Measurements from ENCODE around the gene PIK3R1. TPM values are rescaled to one million over a fixed set of nuclear protein-coding genes. Genes with fewer than 3 reads are reported as not detected.
"Not testable (repeated sequence)": the region's sequence is repeated elsewhere in the genome, so short reads cannot be mapped to it uniquely, and the experiment has no call there.

PIK3R1 gene
- total RNA-seq, 1 experiment from 2014 or later: 26.0 TPM

- Histone ChIP-seq H3K9me3 (replicated peaks) (no peaks in the 10 kb centered on the region), H3K36me3 (no peaks in the 10 kb centered on the region; the same call in 1 of the 2 replicates), H3K27ac (no peak overlapping the region), H3K4me1 (no peaks in the 10 kb centered on the region), H3K27me3 (no peaks in the 10 kb centered on the region), H3K4me3 (no peak overlapping the region)
- DNase-seq: no peak
These were observed 11.1 kb downstream of the PIK3R1 start for GRCh38 chr5:68226546-68227073.

GRCh38 chr5:68227532-68228160 is 12.1 kb downstream of the PIK3R1 start:
- Histone ChIP-seq H3K4me3 (no peak overlapping the region), H3K9me3 (replicated peaks) (no peaks in the 10 kb centered on the region), H3K27me3 (no peaks in the 10 kb centered on the region), H3K36me3 (no peaks in the 10 kb centered on the region; the same call in 1 of the 2 replicates), H3K27ac (no peak overlapping the region), H3K4me1 (no peaks in the 10 kb centered on the region)
- no peak for DNase-seq

- Histone ChIP-seq H3K4me3 (no peak overlapping the region), H3K9me3 (replicated peaks) (no peaks in the 10 kb centered on the region), H3K27me3 (no peaks in the 10 kb centered on the region), H3K27ac (no peak overlapping the region), H3K36me3 (no peaks in the 10 kb centered on the region; the same call in 1 of the 2 replicates), H3K4me1 (no peaks in the 10 kb centered on the region)
- no peak for DNase-seq
These were observed 13.9 kb downstream of the PIK3R1 start for GRCh38 chr5:68229416-68229815.

- no peak overlapping the region for H3K4me3 ChIP-seq
- no peaks in the 10 kb centered on the region for H3K27me3 ChIP-seq
- H3K27ac ChIP-seq: no peak overlapping the region
- no peaks in the 10 kb centered on the region; the same call in 1 of the 2 replicates for H3K36me3 ChIP-seq
- DNase-seq: no peak
- no peaks in the 10 kb centered on the region for H3K9me3 ChIP-seq (replicated peaks)
- H3K4me1 ChIP-seq: no peaks in the 10 kb centered on the region
These were observed 14.7 kb downstream of the PIK3R1 start for GRCh38 chr5:68230285-68230684.

- H3K4me1 ChIP-seq: no peaks in the 10 kb centered on the region
These were observed 16.0 kb downstream of the PIK3R1 start for GRCh38 chr5:68231414-68232076.

GRCh38 chr5:68232277-68232676 is 16.7 kb downstream of the PIK3R1 start:
- no peak for DNase-seq
- Histone ChIP-seq H3K4me1 (no peaks in the 10 kb centered on the region), H3K27ac (no peak overlapping the region), H3K36me3 (no peaks in the 10 kb centered on the region; the same call in 1 of the 2 replicates), H3K4me3 (no peak overlapping the region), H3K27me3 (no peaks in the 10 kb centered on the region), H3K9me3 (replicated peaks) (no peaks in the 10 kb centered on the region)

More at GRCh38 chr5:68231414-68232076, 16.0 kb downstream of the PIK3R1 start:
- Histone ChIP-seq H3K9me3 (replicated peaks) (no peaks in the 10 kb centered on the region), H3K27me3 (no peaks in the 10 kb centered on the region), H3K36me3 (no peaks in the 10 kb centered on the region; the same call in 1 of the 2 replicates), H3K27ac (no peak overlapping the region), H3K4me3 (no peak overlapping the region)
- no peak for DNase-seq

GRCh38 chr5:68233075-68233474 is 17.5 kb downstream of the PIK3R1 start:
- no peaks in the 10 kb centered on the region for H3K27me3 ChIP-seq
- H3K36me3 ChIP-seq: no peaks in the 10 kb centered on the region; the same call in 1 of the 2 replicates
- no peak overlapping the region for H3K4me3 ChIP-seq
- no peaks in the 10 kb centered on the region for H3K4me1 ChIP-seq
- no peaks in the 10 kb centered on the region for H3K9me3 ChIP-seq (replicated peaks)
- H3K27ac ChIP-seq: no peak overlapping the region
- DNase-seq: no peak

GRCh38 chr5:68235229-68235628 is 19.7 kb downstream of the PIK3R1 start:
- H3K27me3 ChIP-seq; H3K36me3 ChIP-seq; H3K4me1 ChIP-seq; H3K27ac ChIP-seq; DNase-seq; H3K4me3 ChIP-seq; H3K9me3 ChIP-seq (replicated peaks): not testable (repeated sequence)

- DNase-seq: no peak
- H3K4me1 ChIP-seq: no peaks in the 10 kb centered on the region; the same call in 1 of the 2 replicates
These were observed 22.2 kb downstream of the PIK3R1 start for GRCh38 chr5:68237715-68238114.

GRCh38 chr5:68239487-68239886 is 23.9 kb downstream of the PIK3R1 start:
- H3K4me3 ChIP-seq: no peak overlapping the region
- DNase-seq: no peak
- H3K36me3 ChIP-seq: no peaks in the 10 kb centered on the region
- no peaks in the 10 kb centered on the region for H3K27me3 ChIP-seq
- H3K9me3 ChIP-seq (replicated peaks): no peaks in the 10 kb centered on the region
- H3K27ac ChIP-seq: no peak overlapping the region
- no peaks in the 10 kb centered on the region; the same call in 1 of the 2 replicates for H3K4me1 ChIP-seq

More at GRCh38 chr5:68237715-68238114, 22.2 kb downstream of the PIK3R1 start:
- Histone ChIP-seq H3K36me3 (no peaks in the 10 kb centered on the region), H3K9me3 (replicated peaks) (no peaks in the 10 kb centered on the region), H3K27me3 (no peaks in the 10 kb centered on the region), H3K27ac (no peak overlapping the region), H3K4me3 (no peak overlapping the region)

- Histone ChIP-seq H3K9me3 (replicated peaks) (no peaks in the 10 kb centered on the region), H3K36me3 (no peaks in the 10 kb centered on the region), H3K4me1 (no peaks in the 10 kb centered on the region; the same call in none of the 2 replicates), H3K27me3 (no peaks in the 10 kb centered on the region), H3K4me3 (no peak overlapping the region), H3K27ac (no peak overlapping the region)
- DNase-seq: peak in 1 of 2 experiments; percentile 35
These were observed 24.6 kb downstream of the PIK3R1 start for GRCh38 chr5:68240202-68240601.

GRCh38 chr5:68240771-68241170 is 25.2 kb downstream of the PIK3R1 start:
- H3K27me3 ChIP-seq: no peaks in the 10 kb centered on the region
- H3K4me3 ChIP-seq: no peak overlapping the region
- H3K9me3 ChIP-seq (replicated peaks): no peaks in the 10 kb centered on the region
- peaks cover 3% of the 10 kb centered on the region for H3K4me1 ChIP-seq
- H3K36me3 ChIP-seq: no peaks in the 10 kb centered on the region
- no peak overlapping the region for H3K27ac ChIP-seq
- DNase-seq: no peak

GRCh38 chr5:68242743-68243142 is 27.2 kb downstream of the PIK3R1 start:
- Histone ChIP-seq H3K4me1 (peaks cover 6% of the 10 kb centered on the region), H3K4me3 (no peak overlapping the region), H3K9me3 (replicated peaks) (no peaks in the 10 kb centered on the region), H3K27me3 (no peaks in the 10 kb centered on the region), H3K36me3 (no peaks in the 10 kb centered on the region), H3K27ac (no peak overlapping the region)
- DNase-seq: no peak

- H3K36me3 ChIP-seq: no peaks in the 10 kb centered on the region
- no peak overlapping the region for H3K4me3 ChIP-seq
- H3K4me1 ChIP-seq: peaks cover 6% of the 10 kb centered on the region
- no peaks in the 10 kb centered on the region for H3K9me3 ChIP-seq (replicated peaks)
- no peak for DNase-seq
- H3K27ac ChIP-seq: no peak overlapping the region
- no peaks in the 10 kb centered on the region for H3K27me3 ChIP-seq
These were observed 27.7 kb downstream of the PIK3R1 start for GRCh38 chr5:68243251-68243650.

GRCh38 chr5:68243681-68244080 is 28.1 kb downstream of the PIK3R1 start:
- Histone ChIP-seq H3K27ac (no peak overlapping the region), H3K36me3 (no peaks in the 10 kb centered on the region), H3K4me3 (no peak overlapping the region), H3K4me1 (peaks cover 6% of the 10 kb centered on the region), H3K27me3 (no peaks in the 10 kb centered on the region), H3K9me3 (replicated peaks) (no peaks in the 10 kb centered on the region)
- no peak for DNase-seq
